A549 (cell line): ENCODE data around the gene MACROH2A2. TPM values are rescaled to one million over a fixed set of nuclear protein-coding genes. Genes with fewer than 3 reads are reported as not detected.

Source experiments
- ATAC-seq, 2 experiments: fragments of 200-7000 bp in 1 of 2; fragments of >200 bp in 1 of 2; cut with Nextera tagmentation in 1 of 2; cut with Tn5 transposase in 1 of 2; 3 replicates each; pipeline versions ENCODE4 v1.8.0 to v1.9.1; 2018 to 2020; ENCODE audit warnings: mild to moderate bottlenecking in 1 of 2, moderate library complexity in 1 of 2
- CTCF ChIA-PET: fragments of 300-600 bp; sonication (Branson Sonifier 250); formaldehyde crosslinking; extraction: SDS; loops from one replicate; lab custom pipeline; 2021; ENCODE audit warnings: antibody characterized with exemption, inconsistent platforms; lab: Yijun Ruan, JAX
- POLR2A ChIA-PET: fragments of 350-600 bp; formaldehyde crosslinking; extraction: SDS; loops from one replicate; lab custom pipeline; 2021; ENCODE audit warnings: antibody characterized with exemption, inconsistent platforms; lab: Yijun Ruan, JAX
- DNase-seq, 2 experiments: peaks; one replicate each; pipeline versions ENCODE4 v3.0.0 to v3.0.0-alpha.2; 2011 to 2016; ENCODE audit warnings: low read depth in 1 of 2, low spot score in 1 of 2
- FAIRE-seq: peaks from 2 replicates; lab custom pipeline; 2011; peaks lifted over from hg19 to GRCh38; lab: Jason Lieb, UNC
- H3K27ac ChIP-seq, 2 experiments: fragments of >200 bp; sonication (Bioruptor Twin); formaldehyde crosslinking; 3 replicates each; pipeline ENCODE4 v1.5.1; 2016 to 2017
- H3K4me1 ChIP-seq: fragments of >200 bp; sonication (Bioruptor Twin); formaldehyde crosslinking; 3 replicates; pipeline ENCODE4 v1.6.1; 2016
- H3K4me2 ChIP-seq: fragments of >200 bp; sonication (Bioruptor Twin); formaldehyde crosslinking; 3 replicates; pipeline ENCODE4 v1.6.1; 2016
- H3K4me3 ChIP-seq: fragments of >200 bp; sonication (Bioruptor Twin); formaldehyde crosslinking; 3 replicates; pipeline ENCODE4 v1.5.1; 2016
- H3K9me3 ChIP-seq: fragments of >200 bp; sonication (Bioruptor Twin); formaldehyde crosslinking; 3 replicates; pipeline ENCODE4 v1.6.1; 2016
- CBX2 ChIP-seq: fragments of 200-600 bp; sonication (generic); IDR thresholded peaks from 2 replicates; pipeline ENCODE4 v1.6.1; 2016; ENCODE audit warnings: low read depth, mild to moderate bottlenecking, borderline replicate concordance
- CBX8 ChIP-seq: fragments of 200-600 bp; sonication (generic); IDR thresholded peaks from 2 replicates; pipeline ENCODE4 v1.6.1; 2016
- CEBPB ChIP-seq, 2 experiments: fragments of >200 bp in 1 of 2; sonication (Bioruptor Twin) in 1 of 2; formaldehyde crosslinking in 1 of 2; IDR thresholded peaks; 2 replicates each; pipeline ENCODE4 v1.6.1; 2012 to 2016
- CHD4 ChIP-seq: fragments of 200-600 bp; sonication (generic); IDR thresholded peaks from 2 replicates; pipeline ENCODE4 v1.6.1; 2016; ENCODE audit warnings: antibody characterized with exemption, mild to moderate bottlenecking, borderline replicate concordance
- EHMT2 ChIP-seq: fragments of 200-600 bp; sonication (generic); IDR thresholded peaks from 2 replicates; pipeline ENCODE4 v1.6.1; 2016; ENCODE audit warnings: antibody characterized with exemption, low read depth, mild to moderate bottlenecking, moderate library complexity
- ELK1 ChIP-seq: fragments of 150-350 bp; IDR thresholded peaks from 2 replicates; pipeline ENCODE4 v1.6.1; 2014; ENCODE audit warnings: low read depth, mild to moderate bottlenecking, low read length
- FOSL2 ChIP-seq, 2 experiments: fragments of 450-650 bp in 1 of 2; fragments of >200 bp in 1 of 2; sonication (Bioruptor Twin) in 1 of 2; formaldehyde crosslinking; IDR thresholded peaks; 2 replicates each; pipeline versions ENCODE4 v1.5.0 to v1.6.1; 2016 to 2020; ENCODE audit warnings: mild to moderate bottlenecking in 1 of 2, moderate library complexity in 1 of 2
- FOXS1 ChIP-seq: fragments of 250-450 bp; sonication (Bioruptor Pico); IDR thresholded peaks from 2 replicates; pipeline ENCODE4 v1.5.0; 2020; ENCODE audit warnings: mild to moderate bottlenecking, moderate library complexity
- GATA3 ChIP-seq: IDR thresholded peaks from 2 replicates; pipeline ENCODE4 v1.6.1; 2012; ENCODE audit warnings: borderline replicate concordance
- HMGXB4 ChIP-seq: fragments of 250-450 bp; sonication (Bioruptor Pico); IDR thresholded peaks from 2 replicates; pipeline ENCODE4 v1.5.0; 2021; ENCODE audit warnings: mild to moderate bottlenecking, moderate library complexity, borderline replicate concordance
- HOXA7 ChIP-seq: fragments of 250-450 bp; sonication (Bioruptor Pico); IDR thresholded peaks from 2 replicates; pipeline ENCODE4 v1.5.0; 2020; ENCODE audit warnings: mild to moderate bottlenecking, moderate library complexity
- HOXB13 ChIP-seq: fragments of 250-450 bp; sonication (Bioruptor Pico); IDR thresholded peaks from 2 replicates; pipeline ENCODE4 v1.5.0; 2020; ENCODE audit warnings: low read depth, mild to moderate bottlenecking, moderate library complexity
- JUNB ChIP-seq: fragments of >200 bp; sonication (Bioruptor Twin); formaldehyde crosslinking; IDR thresholded peaks from 2 replicates; pipeline ENCODE4 v1.6.1; 2016
- KDM1A ChIP-seq: fragments of 200-600 bp; sonication (generic); IDR thresholded peaks from 2 replicates; pipeline ENCODE4 v1.6.1; 2016; ENCODE audit warnings: low read depth, mild to moderate bottlenecking
- MAFK ChIP-seq: fragments of 450-650 bp; IDR thresholded peaks from 2 replicates; pipeline ENCODE4 v1.6.1; 2014; ENCODE audit not compliant: partially characterized antibody
- MAX ChIP-seq: IDR thresholded peaks from 2 replicates; pipeline ENCODE4 v1.6.1; 2012
- MAZ ChIP-seq: fragments of 150-350 bp; IDR thresholded peaks from 2 replicates; pipeline ENCODE4 v1.6.1; 2014; ENCODE audit warnings: antibody characterized with exemption, low read depth, low read length, borderline replicate concordance
- NFE2L2 ChIP-seq: fragments of 150-350 bp; conservative IDR thresholded peaks from 2 replicates; pipeline ENCODE4 v1.6.1; 2014; ENCODE audit warnings: low read length
- NR3C1 ChIP-seq: fragments of >200 bp; sonication (Bioruptor Twin); formaldehyde crosslinking; IDR thresholded peaks from 3 replicates; pipeline ENCODE4 v1.6.1; 2017
- PHF8 ChIP-seq: fragments of 200-600 bp; sonication (generic); IDR thresholded peaks from 2 replicates; pipeline ENCODE4 v1.6.1; 2016; ENCODE audit warnings: low read depth, mild to moderate bottlenecking, antibody characterized with exemption, moderate library complexity, borderline replicate concordance
- POLR2A ChIP-seq: IDR thresholded peaks from 2 replicates; pipeline ENCODE4 v1.6.1; 2012; ENCODE audit warnings: mild to moderate bottlenecking, low read length
- RCOR1 ChIP-seq: fragments of 150-350 bp; IDR thresholded peaks from 2 replicates; pipeline ENCODE4 v1.6.1; 2014; ENCODE audit warnings: antibody characterized with exemption, low read length, low read depth
- SMC3 ChIP-seq: fragments of >200 bp; sonication (Bioruptor Twin); formaldehyde crosslinking; IDR thresholded peaks from 3 replicates; pipeline ENCODE4 v1.6.1; 2018; ENCODE audit warnings: inconsistent platforms
- TP53 ChIP-seq: fragments of 250-450 bp; sonication (Bioruptor Pico); IDR thresholded peaks from 2 replicates; pipeline ENCODE4 v1.5.0; 2021; ENCODE audit warnings: mild to moderate bottlenecking, moderate library complexity
- ZC3H11A ChIP-seq: fragments of 450-650 bp; IDR thresholded peaks from 2 replicates; pipeline ENCODE4 v1.6.1; 2014; ENCODE audit warnings: antibody characterized with exemption, mild to moderate bottlenecking
- ZSCAN20 ChIP-seq: fragments of 250-450 bp; sonication (Bioruptor Pico); IDR thresholded peaks from 2 replicates; pipeline ENCODE4 v1.8.0; 2022; ENCODE audit warnings: mild to moderate bottlenecking, moderate library complexity
- WGBS: methylation state at CpG from one replicate; pipeline ENCODE4 v1.1.6; 2017; ENCODE audit errors: missing lambda C conversion rate; 5-methylcytosine and 5-hydroxymethylcytosine counted together
- polyA plus RNA-seq, 4 experiments: library from polyadenylated mRNA; depleted of rRNA in 3 of 4; stranded (reverse); fragments of >200 nt; fragmentation: RNase III in 1 of 4; extraction: RNeasy Plus Mini Kit Qiagen cat#74134 plus additional on column Dnase treatment in 1 of 4; gene quantifications; 2 replicates in 3 of 4; 3 replicates in 1 of 4; pipeline ENCODE4 v1.2.3, GENCODE V29; 2011 to 2017

MACROH2A2 gene
- polyA plus RNA-seq, 2 of the 4 experiments (the other 2 are of a cell fraction): 22.2 to 29.6 TPM

GRCh38 chr10:70032667-70033289 lies 19.9 kb upstream of the MACROH2A2 start:
- H3K4me1 ChIP-seq: no peaks in the 10 kb centered on the region
- no peak overlapping the region for H3K27ac ChIP-seq
- ChIA-PET CTCF (interaction anchor here (1.7 kb wide), 1 partner anchor 75 kb away, joined by 3 read pairs; no protein-coding TSS in a partner anchor), POLR2A (no interaction called here)
- 28% methylated on average over 5 of the region's 5 CpGs for WGBS
- H3K4me3 ChIP-seq: no peak overlapping the region
- H3K4me2 ChIP-seq: no peak overlapping the region
- no peak for FAIRE-seq
- ATAC-seq: no peak
- H3K9me3 ChIP-seq: peaks cover 27% of the 10 kb centered on the region; the same call in 2 of the 3 replicates
- DNase-seq: no peak
- TF ChIP-seq MAX (no peak), HOXA7 (CRISPR knock-in tag) (no peak), RCOR1 (no peak), MAFK (no peak), CBX2 (no peak), NR3C1 (no peak), ZSCAN20 (CRISPR knock-in tag) (no peak), CEBPB (IDR thresholded peaks at IDR 0.05) (no peak), SMC3 (no peak), FOXS1 (no peak), HMGXB4 (CRISPR knock-in tag) (no peak)

- ChIA-PET POLR2A (no interaction called here), CTCF (no interaction called here)
- H3K4me3 ChIP-seq: no peak overlapping the region
- H3K4me2 ChIP-seq: no peak overlapping the region
- no peak for FAIRE-seq
- no peak for ATAC-seq
- WGBS: 11% methylated on average over 4 of the region's 4 CpGs
- no peaks in the 10 kb centered on the region for H3K4me1 ChIP-seq
- no peak for TF ChIP-seq NFE2L2
- no peak for TF ChIP-seq PHF8
- no peak overlapping the region for H3K27ac ChIP-seq
- DNase-seq: no peak
- H3K9me3 ChIP-seq: peaks cover 24% of the 10 kb centered on the region; the same call in 2 of the 3 replicates
Observed at GRCh38 chr10:70034232-70034631, 18.4 kb upstream of the MACROH2A2 start.

- no peak overlapping the region for H3K4me3 ChIP-seq
- POLR2A ChIA-PET: no interaction called here
- WGBS: 6% methylated on average over 1 of the region's 1 CpG
- ATAC-seq: no peak
- FAIRE-seq: no peak
- TF ChIP-seq FOXS1: no peak
- no peak for TF ChIP-seq KDM1A
- TF ChIP-seq EHMT2: no peak
- no peak for TF ChIP-seq HOXB13
- TF ChIP-seq, all 56 proteins: peak for 0
- no peaks in the 10 kb centered on the region for H3K4me1 ChIP-seq
- no peak overlapping the region for H3K4me2 ChIP-seq
- CTCF ChIA-PET: interaction anchor here (0.9 kb wide), 1 partner anchor 14 kb away, joined by 4 read pairs; no protein-coding TSS in a partner anchor
- H3K9me3 ChIP-seq: peaks cover 18% of the 10 kb centered on the region; the same call in 2 of the 3 replicates
- no peak for DNase-seq
- H3K27ac ChIP-seq: no peak overlapping the region
Observed at GRCh38 chr10:70035531-70035930, 17.1 kb upstream of the MACROH2A2 start.

GRCh38 chr10:70038923-70039322 lies 13.7 kb upstream of the MACROH2A2 start:
- TF ChIP-seq MAZ (no peak), POLR2A (no peak), FOSL2 (IDR thresholded peaks at IDR 0.05) (no peak), FOSL2 (CRISPR knock-in tag; IDR thresholded peaks at IDR 0.05) (no peak), ZSCAN20 (CRISPR knock-in tag) (no peak), JUNB (no peak), TP53 (CRISPR knock-in tag) (no peak), CHD4 (no peak), HOXB13 (no peak), ZC3H11A (no peak), GATA3 (no peak), CEBPB (IDR thresholded peaks at IDR 0.05) (no peak), ELK1 (no peak), NFE2L2 (no peak), CBX8 (no peak)
- FAIRE-seq (no peak), DNase-seq (no peak), ATAC-seq (no peak)
- CTCF ChIA-PET: no interaction called here
- Histone ChIP-seq H3K4me2 (no peak overlapping the region), H3K4me3 (no peak overlapping the region), H3K4me1 (no peaks in the 10 kb centered on the region), H3K27ac (no peak overlapping the region), H3K9me3 (no peaks in the 10 kb centered on the region)
- POLR2A ChIA-PET: no interaction called here
